HepG2 (cell line): ENCODE measurements around the gene SRSF4. TPM values are rescaled to one million over a fixed set of nuclear protein-coding genes. Genes with fewer than 3 reads are reported as not detected.

ENCODE experiments used
- ATRX ChIP-seq: sonication (generic); formaldehyde crosslinking; IDR thresholded peaks from 2 replicates; pipeline ENCODE4 v1.4.0; 2020; ENCODE audit warnings: missing genetic modification reagents, borderline replicate concordance
- CAMTA2 ChIP-seq: sonication (generic); formaldehyde crosslinking; IDR thresholded peaks from 2 replicates; pipeline ENCODE4 v1.4.0; 2020; ENCODE audit warnings: mild to moderate bottlenecking, missing genetic modification reagents, borderline replicate concordance
- GTF3A ChIP-seq: sonication (generic); formaldehyde crosslinking; conservative IDR thresholded peaks from 2 replicates; pipeline ENCODE4 v1.4.0; 2020; ENCODE audit warnings: mild to moderate bottlenecking, missing genetic modification reagents
- MED13 ChIP-seq: sonication (generic); formaldehyde crosslinking; IDR thresholded peaks from 2 replicates; pipeline ENCODE4 v1.5.0; 2020; ENCODE audit warnings: missing genetic modification reagents
- POLR2AphosphoS5 ChIP-seq: IDR thresholded peaks from 2 replicates; pipeline ENCODE4 v1.6.1; 2012; ENCODE audit warnings: low read depth, low read length
- STAT5B ChIP-seq: sonication (generic); formaldehyde crosslinking; IDR thresholded peaks from 2 replicates; pipeline ENCODE4 v1.4.0; 2020; ENCODE audit warnings: missing genetic modification reagents
- ZFAT ChIP-seq: sonication (generic); formaldehyde crosslinking; conservative IDR thresholded peaks from 2 replicates; pipeline ENCODE4 v1.8.1; 2023; ENCODE audit warnings: missing genetic modification reagents, inconsistent platforms
- ZFP37 ChIP-seq: sonication (generic); formaldehyde crosslinking; IDR thresholded peaks from 2 replicates; pipeline ENCODE4 v1.4.0; 2020; ENCODE audit warnings: missing genetic modification reagents, borderline replicate concordance
- polyA plus RNA-seq, 8 experiments: library from polyadenylated mRNA; depleted of rRNA in 3 of 8; stranded (reverse) in 7 of 8; unstranded in 1 of 8; fragments of >200 nt; fragmentation: Illumina TruSeq in 4 of 8; extraction: Trizol in 4 of 8; gene quantifications; 2 replicates each; pipeline versions ENCODE4 v1.2.1 to v1.2.3, GENCODE V29; 2011 to 2016; ENCODE audit warnings: low read depth in 4 of 8, missing spikeins in 1 of 8, mixed read lengths in 1 of 8; ENCODE audit not compliant: insufficient read depth in 1 of 8
- total RNA-seq, 5 experiments: library from RNA; depleted of rRNA; stranded (reverse); fragments of >200 nt; fragmentation: Illumina TruSeq; extraction: Trizol; gene quantifications; 2 replicates each; pipeline ENCODE4 v1.2.3, GENCODE V29; 2016; ENCODE audit warnings: low read depth in 1 of 5
- TF ChIP-seq, protein P1 (sequence below): IDR thresholded peaks from 2 replicates; pipeline ENCODE4 v1.6.1; 2016; ENCODE audit warnings: mild to moderate bottlenecking, missing biosample characterization, missing genetic modification reagents
- TF ChIP-seq, protein P2 (sequence below): fragments of 450-650 bp; IDR thresholded peaks from 2 replicates; pipeline ENCODE4 v1.6.1; 2016
- TF ChIP-seq, protein P3 (sequence below): IDR thresholded peaks from 2 replicates; pipeline ENCODE4 v1.6.1; 2016; ENCODE audit warnings: low read depth
- TF ChIP-seq, protein P4 (sequence below): sonication (generic); formaldehyde crosslinking; IDR thresholded peaks from 2 replicates; pipeline ENCODE4 v1.8.0; 2022; ENCODE audit warnings: missing genetic modification reagents, low read depth, mild to moderate bottlenecking, borderline replicate concordance
- TF ChIP-seq, protein P5 (sequence below): IDR thresholded peaks from 2 replicates; pipeline ENCODE4 v1.6.1; 2016; ENCODE audit warnings: low read depth, control low read depth
- TF ChIP-seq, protein P6 (sequence below): sonication (generic); formaldehyde crosslinking; IDR thresholded peaks from 2 replicates; pipeline ENCODE4 v1.4.0; 2020; ENCODE audit warnings: mild to moderate bottlenecking, missing genetic modification reagents
- TF ChIP-seq, protein P7 (sequence below): sonication (generic); formaldehyde crosslinking; IDR thresholded peaks from 2 replicates; pipeline ENCODE4 v1.5.1; 2020; ENCODE audit warnings: missing genetic modification reagents, mild to moderate bottlenecking, borderline replicate concordance

Gene SRSF4
- total and polyA plus RNA-seq, 2 of the 13 experiments (the other 11 are each of a cell fraction or from before 2014, with no cell fraction given), result 37.7 to 50.9 TPM

DNA sequence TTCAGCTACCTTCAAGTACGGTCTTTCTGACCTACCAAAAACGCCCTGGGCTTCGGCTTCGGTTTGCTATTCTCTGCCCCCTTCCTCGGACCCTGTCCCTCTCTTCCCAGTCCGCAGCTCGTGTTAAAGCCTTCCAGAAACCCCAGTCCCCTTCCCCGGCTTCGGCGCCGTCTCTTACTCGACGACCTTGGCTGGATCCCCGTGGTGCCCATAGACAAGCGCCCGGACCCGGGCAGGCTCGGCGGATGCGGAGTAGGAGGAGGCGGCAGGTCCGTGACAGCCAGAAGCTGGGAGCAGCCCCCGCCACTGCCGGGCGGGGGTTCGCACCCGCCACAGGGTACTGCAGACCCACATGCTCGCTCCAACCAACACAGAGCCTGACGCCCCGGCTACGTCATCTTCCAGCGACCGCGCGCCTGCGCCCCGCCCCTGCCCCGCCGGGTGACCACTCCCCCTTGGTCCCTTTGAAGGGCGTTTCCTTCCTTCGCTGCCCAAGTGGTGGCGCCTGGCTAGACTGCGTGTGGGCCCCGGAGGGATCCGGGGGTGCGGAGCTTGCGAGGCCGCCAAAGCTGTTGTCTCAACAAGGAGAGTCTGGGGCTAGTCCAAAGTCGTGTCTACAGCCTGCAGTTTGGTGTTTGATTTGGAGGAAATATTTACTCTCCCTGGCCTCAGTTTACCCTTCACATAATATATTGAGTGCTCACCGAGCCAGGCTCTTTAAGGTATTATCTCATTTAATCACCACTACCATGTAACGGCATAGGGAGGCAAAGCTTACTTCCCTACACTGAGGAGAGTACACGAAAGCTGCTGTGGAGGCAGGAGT, 49.1 kb upstream of the SRSF4 start, which contains the start of gene MECR (continued):
- no peak for TF ChIP-seq STAT5B (CRISPR knock-in tag)
- TF ChIP-seq, protein P1, sequence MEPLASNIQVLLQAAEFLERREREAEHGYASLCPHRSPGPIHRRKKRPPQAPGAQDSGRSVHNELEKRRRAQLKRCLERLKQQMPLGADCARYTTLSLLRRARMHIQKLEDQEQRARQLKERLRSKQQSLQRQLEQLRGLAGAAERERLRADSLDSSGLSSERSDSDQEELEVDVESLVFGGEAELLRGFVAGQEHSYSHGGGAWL (CRISPR knock-in tag), result peak; percentile 77; the same call in 1 of the 2 replicates
- TF ChIP-seq CAMTA2 (CRISPR knock-in tag), result no peak
- no peak for TF ChIP-seq ATRX (CRISPR knock-in tag)
- peak; percentile 82 for TF ChIP-seq POLR2AphosphoS5
- TF ChIP-seq, protein P2, sequence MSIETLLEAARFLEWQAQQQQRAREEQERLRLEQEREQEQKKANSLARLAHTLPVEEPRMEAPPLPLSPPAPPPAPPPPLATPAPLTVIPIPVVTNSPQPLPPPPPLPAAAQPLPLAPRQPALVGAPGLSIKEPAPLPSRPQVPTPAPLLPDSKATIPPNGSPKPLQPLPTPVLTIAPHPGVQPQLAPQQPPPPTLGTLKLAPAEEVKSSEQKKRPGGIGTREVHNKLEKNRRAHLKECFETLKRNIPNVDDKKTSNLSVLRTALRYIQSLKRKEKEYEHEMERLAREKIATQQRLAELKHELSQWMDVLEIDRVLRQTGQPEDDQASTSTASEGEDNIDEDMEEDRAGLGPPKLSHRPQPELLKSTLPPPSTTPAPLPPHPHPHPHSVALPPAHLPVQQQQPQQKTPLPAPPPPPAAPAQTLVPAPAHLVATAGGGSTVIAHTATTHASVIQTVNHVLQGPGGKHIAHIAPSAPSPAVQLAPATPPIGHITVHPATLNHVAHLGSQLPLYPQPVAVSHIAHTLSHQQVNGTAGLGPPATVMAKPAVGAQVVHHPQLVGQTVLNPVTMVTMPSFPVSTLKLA, result peak; percentile 41
- TF ChIP-seq, protein P3, sequence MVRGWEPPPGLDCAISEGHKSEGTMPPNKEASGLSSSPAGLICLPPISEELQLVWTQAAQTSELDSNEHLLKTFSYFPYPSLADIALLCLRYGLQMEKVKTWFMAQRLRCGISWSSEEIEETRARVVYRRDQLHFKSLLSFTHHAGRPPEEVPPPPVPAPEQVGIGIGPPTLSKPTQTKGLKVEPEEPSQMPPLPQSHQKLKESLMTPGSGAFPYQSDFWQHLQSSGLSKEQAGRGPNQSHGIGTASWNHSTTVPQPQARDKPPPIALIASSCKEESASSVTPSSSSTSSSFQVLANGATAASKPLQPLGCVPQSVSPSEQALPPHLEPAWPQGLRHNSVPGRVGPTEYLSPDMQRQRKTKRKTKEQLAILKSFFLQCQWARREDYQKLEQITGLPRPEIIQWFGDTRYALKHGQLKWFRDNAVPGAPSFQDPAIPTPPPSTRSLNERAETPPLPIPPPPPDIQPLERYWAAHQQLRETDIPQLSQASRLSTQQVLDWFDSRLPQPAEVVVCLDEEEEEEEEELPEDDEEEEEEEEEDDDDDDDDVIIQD (CRISPR knock-in tag), result no peak
- no peak for TF ChIP-seq MED13 (CRISPR knock-in tag)
- TF ChIP-seq, protein P4, sequence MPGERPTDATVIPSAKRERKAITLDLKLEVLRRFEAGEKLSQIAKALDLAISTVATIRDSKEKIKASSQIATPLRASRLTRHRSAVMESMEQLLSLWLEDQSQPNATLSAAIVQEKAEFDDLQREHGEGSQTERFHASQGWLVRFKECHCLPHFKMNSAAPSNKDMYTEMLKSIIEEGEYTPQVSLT, result no peak
- no peak for TF ChIP-seq ZFAT (CRISPR knock-in tag)
- TF ChIP-seq ZFP37, result no peak
- TF ChIP-seq, protein P5, sequence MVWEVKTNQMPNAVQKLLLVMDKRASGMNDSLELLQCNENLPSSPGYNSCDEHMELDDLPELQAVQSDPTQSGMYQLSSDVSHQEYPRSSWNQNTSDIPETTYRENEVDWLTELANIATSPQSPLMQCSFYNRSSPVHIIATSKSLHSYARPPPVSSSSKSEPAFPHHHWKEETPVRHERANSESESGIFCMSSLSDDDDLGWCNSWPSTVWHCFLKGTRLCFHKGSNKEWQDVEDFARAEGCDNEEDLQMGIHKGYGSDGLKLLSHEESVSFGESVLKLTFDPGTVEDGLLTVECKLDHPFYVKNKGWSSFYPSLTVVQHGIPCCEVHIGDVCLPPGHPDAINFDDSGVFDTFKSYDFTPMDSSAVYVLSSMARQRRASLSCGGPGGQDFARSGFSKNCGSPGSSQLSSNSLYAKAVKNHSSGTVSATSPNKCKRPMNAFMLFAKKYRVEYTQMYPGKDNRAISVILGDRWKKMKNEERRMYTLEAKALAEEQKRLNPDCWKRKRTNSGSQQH, result peak; percentile 33; the same call in 1 of the 2 replicates
- TF ChIP-seq, protein P6, sequence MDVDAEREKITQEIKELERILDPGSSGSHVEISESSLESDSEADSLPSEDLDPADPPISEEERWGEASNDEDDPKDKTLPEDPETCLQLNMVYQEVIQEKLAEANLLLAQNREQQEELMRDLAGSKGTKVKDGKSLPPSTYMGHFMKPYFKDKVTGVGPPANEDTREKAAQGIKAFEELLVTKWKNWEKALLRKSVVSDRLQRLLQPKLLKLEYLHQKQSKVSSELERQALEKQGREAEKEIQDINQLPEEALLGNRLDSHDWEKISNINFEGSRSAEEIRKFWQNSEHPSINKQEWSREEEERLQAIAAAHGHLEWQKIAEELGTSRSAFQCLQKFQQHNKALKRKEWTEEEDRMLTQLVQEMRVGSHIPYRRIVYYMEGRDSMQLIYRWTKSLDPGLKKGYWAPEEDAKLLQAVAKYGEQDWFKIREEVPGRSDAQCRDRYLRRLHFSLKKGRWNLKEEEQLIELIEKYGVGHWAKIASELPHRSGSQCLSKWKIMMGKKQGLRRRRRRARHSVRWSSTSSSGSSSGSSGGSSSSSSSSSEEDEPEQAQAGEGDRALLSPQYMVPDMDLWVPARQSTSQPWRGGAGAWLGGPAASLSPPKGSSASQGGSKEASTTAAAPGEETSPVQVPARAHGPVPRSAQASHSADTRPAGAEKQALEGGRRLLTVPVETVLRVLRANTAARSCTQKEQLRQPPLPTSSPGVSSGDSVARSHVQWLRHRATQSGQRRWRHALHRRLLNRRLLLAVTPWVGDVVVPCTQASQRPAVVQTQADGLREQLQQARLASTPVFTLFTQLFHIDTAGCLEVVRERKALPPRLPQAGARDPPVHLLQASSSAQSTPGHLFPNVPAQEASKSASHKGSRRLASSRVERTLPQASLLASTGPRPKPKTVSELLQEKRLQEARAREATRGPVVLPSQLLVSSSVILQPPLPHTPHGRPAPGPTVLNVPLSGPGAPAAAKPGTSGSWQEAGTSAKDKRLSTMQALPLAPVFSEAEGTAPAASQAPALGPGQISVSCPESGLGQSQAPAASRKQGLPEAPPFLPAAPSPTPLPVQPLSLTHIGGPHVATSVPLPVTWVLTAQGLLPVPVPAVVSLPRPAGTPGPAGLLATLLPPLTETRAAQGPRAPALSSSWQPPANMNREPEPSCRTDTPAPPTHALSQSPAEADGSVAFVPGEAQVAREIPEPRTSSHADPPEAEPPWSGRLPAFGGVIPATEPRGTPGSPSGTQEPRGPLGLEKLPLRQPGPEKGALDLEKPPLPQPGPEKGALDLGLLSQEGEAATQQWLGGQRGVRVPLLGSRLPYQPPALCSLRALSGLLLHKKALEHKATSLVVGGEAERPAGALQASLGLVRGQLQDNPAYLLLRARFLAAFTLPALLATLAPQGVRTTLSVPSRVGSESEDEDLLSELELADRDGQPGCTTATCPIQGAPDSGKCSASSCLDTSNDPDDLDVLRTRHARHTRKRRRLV (CRISPR knock-in tag), result no peak
- no peak for TF ChIP-seq GTF3A (CRISPR knock-in tag)
- TF ChIP-seq, protein P7, sequence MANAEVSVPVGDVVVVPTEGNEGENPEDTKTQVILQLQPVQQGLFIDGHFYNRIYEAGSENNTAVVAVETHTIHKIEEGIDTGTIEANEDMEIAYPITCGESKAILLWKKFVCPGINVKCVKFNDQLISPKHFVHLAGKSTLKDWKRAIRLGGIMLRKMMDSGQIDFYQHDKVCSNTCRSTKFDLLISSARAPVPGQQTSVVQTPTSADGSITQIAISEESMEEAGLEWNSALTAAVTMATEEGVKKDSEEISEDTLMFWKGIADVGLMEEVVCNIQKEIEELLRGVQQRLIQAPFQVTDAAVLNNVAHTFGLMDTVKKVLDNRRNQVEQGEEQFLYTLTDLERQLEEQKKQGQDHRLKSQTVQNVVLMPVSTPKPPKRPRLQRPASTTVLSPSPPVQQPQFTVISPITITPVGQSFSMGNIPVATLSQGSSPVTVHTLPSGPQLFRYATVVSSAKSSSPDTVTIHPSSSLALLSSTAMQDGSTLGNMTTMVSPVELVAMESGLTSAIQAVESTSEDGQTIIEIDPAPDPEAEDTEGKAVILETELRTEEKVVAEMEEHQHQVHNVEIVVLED (CRISPR knock-in tag), result peak; percentile 66; the same call in 1 of the 2 replicates
